SK-MEL-5 (cell line): Measurements from ENCODE around the gene RPP30. TPM values are rescaled to one million over a fixed set of nuclear protein-coding genes. Genes with fewer than 3 reads are reported as not detected.
"Not testable (repeated sequence)": the region's sequence is repeated elsewhere in the genome, so short reads cannot be mapped to it uniquely, and the experiment has no call there.

ENCODE experiments used
- DNase-seq: peaks from one replicate; pipeline ENCODE4 v3.0.0-alpha.2; 2016; ENCODE audit warnings: low read depth, low spot score
- in situ Hi-C: cut with HindIII; loops from 2 replicates; pipeline ENCODE4 v1.10.0; 2016; ENCODE audit warnings: low sequenced_read_pairs, high pct_unique_total_duplicates, low pct_unique_long_range_greater_than_20kb
- small RNA-seq, 2 experiments: library from RNA; depleted of rRNA; stranded (forward); fragments of <200 nt; gene quantifications; one replicate each; pipeline ENCODE3, GENCODE V24; 2014
- total RNA-seq: library from RNA; depleted of rRNA; stranded (reverse); fragments of >200 nt; shearing (Covaris generic); gene quantifications from 2 replicates; pipeline ENCODE4 v1.2.3, GENCODE V29; 2014; rRNA removed

The RPP30 gene
- total RNA-seq, 1 experiment from 2014 or later, result 58.4 TPM

DNA sequence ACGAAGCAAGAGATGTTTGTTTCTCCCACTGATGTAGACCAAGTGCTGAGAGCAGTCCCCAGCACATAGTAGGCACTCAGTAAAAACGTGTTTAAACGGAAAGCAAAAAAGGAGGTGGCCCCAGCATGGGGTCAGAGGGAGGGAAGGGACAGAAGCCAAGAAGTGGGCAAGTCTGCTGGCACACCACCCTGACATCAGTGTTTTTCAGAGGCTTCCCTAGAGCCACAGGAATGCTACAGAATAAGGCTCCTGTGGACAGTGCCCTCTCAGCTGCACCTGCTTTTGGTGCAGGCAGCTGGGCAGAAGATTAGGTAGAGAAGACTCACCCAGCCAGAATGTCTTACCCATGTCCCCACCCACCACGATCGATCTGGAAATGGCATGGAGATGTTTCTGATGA, 57.4 kb downstream of the RPP30 start:
- no peak for DNase-seq
- in situ Hi-C loops, result no loop called here

DNA sequence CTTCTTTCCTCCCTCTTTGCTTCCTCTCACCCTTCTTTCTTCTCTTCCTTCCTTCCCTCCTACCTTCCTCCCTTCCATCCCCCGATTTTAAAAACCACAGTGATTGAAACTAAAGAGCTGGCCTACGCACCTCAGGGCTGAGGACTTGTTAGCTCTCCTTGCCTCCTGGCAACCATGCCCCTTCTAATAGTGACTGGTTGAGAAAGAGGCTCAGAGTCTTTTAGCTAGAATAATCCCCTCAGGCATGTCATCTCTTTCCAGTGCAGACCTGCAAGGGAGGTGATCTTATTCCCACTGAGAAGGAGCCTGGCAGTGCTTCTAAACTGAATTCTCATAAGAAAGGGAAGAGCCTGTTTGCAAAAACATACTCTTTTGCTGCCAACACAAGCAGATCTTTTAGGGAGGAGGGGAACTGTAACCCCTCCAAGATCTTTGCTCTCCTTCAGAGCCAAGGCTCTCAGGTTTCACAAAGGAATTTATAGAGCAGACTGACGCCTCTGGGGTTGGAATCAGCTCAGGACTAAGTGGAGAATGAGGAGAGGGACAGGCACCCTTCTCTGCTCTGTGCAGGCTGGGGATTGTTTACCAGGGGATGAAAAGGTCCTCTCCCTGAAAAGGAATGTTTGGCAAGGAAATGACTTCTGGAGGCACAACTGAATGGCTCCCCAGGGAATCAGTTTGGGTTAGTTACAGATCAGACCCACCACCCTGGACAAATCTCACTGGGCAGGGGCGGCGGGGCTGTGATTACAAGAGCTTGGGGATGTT, 58.5 kb downstream of the RPP30 start:
- in situ Hi-C loops, result no loop called here
- DNase-seq, result peak; percentile 16

DNA sequence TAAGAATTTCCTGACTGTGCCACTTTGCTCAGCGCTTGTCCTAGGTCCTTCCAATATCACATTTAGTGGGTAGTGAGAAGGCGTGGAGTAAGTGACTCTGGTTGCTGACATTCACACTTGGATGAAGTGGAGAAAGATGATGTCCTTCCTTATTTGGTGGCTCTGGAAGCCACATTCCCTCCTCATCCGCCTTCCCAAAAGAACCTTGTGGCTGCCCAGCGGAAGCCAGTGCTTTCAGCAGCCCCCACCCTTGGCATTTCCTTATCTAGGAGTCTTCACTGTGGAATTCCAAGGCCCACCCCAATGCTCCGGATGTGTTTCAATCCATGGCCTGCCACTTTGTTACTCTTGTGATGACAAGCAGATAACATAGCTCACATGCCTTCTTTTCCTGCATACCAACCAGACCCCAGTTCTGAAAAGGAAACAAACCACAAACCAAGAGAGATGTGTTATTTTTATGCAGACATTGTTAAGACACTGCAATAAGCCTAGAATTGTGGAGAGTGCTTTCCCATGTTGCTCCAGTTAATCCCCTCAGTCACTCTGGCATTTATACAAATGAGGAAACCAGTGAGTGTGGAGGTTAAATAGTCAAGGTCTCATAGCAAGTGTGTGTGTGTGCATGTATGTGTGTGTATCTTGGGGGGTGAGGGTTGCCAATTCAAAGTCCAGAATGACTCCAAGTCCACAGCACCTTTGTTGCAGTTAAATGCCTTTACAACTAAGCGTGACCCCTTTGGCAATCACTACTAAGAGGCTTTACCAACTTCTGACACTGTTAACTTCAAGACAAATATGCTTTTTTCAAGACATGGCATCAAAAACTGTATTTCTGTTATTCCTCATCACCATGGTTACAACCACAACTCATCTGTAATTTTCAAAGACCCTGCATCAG, 59.4 kb downstream of the RPP30 start:
- in situ Hi-C loops, result no loop called here
- peak; percentile 13 for DNase-seq

DNA sequence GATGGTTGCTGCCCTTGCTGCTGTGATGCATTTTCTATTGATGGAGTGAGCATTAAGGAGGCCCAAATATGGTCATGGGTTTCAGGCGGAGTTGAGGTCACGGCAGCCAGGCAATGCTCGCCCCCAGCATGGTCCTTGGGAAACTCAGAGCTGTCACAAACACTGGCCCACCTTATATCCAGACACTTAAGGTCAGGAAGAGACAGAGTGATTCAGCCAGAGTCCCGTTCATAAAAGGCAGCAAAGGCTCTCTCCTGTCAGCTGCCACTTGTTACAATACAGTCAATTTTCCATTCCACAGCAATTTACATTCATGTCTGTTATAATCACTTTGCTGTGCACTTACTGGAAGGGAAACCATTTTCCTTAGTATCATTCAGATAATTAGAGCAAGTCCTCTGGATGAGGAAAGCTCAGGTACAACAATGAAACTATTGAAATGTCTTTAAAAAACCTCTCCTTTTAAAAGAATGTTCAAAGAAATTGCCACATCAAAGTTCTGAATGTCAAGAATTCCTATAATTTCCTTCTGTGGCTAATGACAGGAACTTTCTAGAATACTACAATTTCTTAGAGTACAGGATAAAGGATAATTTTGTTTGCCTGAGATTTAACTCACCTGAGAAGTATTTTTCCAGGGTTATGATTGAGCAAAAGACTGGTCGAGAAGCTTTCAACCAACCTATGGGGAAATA, 64.0 kb downstream of the RPP30 start:
- DNase-seq, result no peak
- in situ Hi-C loops, result no loop called here

DNA sequence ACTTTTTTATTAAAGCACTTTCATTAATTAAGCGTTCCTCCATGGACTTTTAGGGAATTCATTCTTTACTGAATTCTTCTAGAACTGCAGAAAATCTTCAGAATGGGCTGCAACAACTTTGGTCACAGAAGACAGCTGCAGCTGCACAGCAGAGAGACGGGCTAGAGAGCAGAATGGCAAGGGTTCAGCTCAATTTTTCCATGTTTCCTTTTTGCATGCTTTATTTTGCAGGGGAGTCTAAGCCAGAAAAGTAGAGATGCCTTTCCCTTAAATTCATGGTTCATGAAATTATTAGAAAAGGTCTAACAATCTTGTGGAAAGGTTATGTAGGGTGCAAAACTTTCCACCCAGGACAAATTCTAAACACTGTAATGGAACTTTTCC, 64.5 kb downstream of the RPP30 start:
- in situ Hi-C loops, result no loop called here
- DNase-seq, result no peak

DNA sequence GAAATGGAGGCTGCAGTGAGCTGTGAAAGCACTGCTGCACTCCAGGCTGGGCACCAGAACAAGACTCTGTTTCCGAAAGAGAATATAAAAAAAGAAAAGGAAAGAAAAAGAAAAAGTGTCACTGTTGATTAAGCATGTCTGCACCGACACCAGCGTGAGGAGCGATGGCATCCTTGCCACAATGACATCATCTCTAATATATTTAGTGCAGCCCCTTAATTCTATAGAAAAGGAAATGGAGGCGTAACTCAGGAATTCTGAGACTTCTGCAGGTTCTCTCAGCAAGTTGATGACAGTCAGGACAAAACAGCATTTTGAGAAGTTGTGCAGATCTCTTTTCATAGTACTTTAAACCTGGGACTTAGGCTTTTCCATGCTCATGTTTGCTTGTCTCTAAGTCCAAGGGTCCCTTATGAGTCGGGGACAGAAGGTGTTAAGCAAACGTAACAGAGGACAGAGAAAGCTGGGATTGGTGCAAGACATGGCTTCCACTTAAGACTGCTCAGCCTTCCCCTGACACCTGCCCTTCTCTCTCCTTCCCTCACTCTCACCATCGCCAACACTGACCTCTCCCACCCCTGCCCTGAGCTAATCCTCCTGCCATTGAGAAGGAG, 66.0 kb downstream of the RPP30 start:
- no peak for DNase-seq
- in situ Hi-C loops, result no loop called here

DNA sequence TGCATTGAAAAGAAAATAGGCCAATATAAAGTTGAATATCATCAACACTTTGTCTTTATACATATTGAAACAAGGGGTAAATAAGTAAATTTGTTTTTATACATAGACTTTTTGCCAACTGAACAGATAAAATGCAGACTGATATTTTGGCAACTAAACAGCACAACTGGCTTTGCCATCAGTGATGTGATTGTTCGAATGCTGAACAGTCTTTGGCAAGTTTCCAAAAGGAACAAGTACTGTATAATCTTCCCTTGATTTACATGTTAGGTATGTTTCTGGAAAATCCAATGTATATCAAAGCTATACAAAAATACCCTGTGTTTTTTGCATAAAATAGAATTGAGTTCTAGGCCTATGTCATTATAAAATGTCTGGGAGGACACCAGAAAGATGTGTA, 67.3 kb downstream of the RPP30 start:
- in situ Hi-C loops, result no loop called here
- no peak for DNase-seq

DNA sequence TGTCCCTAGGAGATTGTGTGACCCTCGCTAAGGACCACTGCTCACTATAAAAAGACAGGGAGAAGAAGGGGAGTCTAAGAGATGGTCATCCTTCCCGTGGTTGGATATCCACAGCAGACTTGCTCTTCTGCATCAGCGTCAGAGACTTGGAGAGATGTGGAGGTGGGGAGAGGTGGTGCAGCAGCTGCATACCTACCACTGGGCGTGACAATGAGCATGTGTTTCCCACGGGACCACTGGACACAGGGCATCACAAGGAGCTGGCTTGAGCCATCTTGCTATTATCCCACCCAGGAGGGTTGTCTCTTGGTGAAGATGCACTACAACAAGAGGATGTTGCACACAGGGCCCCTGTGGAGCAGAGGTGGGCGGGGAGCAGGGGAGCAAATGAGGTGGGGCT, 67.9 kb downstream of the RPP30 start:
- in situ Hi-C loops, result no loop called here
- DNase-seq, result no peak

DNA sequence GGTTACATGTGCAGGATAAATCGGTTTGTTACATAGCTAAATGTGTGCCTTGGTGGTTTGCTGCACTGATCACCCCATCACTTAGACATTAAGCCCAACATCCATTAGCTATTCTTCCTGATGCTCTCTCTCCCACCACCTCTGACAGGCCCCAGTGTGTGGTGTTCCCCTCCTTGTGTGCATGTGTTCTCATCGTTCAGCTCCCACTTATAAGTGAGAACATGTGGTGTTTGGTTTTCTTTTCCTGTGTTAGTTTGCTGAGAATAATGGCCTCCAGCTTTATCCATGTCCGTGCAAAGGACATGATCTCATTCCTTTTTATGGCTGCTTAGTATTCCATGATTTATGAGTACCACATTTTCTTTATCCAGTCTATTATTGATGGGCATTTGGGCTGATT, 71.2 kb downstream of the RPP30 start:
- in situ Hi-C loops, DNase-seq: not testable (repeated sequence)

DNA sequence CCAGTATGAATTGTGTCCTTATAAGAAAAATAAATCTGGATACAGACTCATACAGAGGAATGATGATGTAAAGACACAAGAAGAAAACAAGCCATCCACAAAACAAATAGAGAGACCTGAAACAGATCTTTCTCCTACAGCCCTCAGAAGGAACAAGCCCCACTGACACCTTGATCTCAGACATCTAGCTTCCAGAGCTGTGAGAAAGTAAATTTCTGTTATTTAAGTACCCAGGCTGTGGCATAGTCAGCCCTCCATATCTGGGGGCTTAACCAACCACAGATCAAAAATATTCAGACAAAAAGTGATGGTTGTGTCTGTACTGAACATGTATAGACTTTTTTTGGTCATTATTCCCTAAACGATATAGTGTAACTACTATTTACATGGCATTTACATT, 73.0 kb downstream of the RPP30 start:
- DNase-seq, result no peak
- in situ Hi-C loops, result no loop called here

DNA sequence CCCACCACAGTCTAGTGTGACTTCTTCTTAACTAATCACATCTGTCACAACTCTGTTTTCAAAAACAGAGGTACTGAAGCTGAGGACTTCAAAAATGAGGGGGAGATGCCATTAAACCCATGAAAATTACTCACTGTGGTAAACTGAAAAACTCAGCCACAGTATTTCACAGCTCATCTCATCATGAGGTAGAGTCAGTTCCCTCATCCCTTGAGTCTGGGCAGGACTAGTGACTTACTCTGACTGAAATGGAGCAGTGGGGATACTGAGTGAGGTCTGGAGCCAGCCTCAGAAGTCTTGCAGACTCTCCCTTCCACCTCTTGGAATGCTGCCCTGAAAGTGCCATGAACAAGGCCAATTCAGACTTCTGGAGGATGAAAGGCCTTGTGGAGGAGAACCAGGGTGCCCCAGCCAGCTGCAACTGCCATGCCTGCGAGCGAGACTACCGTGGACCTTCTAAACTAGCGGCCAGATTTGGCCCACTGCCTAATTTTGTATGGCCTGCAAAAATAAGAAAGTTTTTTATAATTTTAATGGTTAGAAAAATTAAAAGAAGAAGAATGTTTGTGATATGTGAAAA, 73.8 kb downstream of the RPP30 start:
- DNase-seq, result no peak
- in situ Hi-C loops, result no loop called here

DNA sequence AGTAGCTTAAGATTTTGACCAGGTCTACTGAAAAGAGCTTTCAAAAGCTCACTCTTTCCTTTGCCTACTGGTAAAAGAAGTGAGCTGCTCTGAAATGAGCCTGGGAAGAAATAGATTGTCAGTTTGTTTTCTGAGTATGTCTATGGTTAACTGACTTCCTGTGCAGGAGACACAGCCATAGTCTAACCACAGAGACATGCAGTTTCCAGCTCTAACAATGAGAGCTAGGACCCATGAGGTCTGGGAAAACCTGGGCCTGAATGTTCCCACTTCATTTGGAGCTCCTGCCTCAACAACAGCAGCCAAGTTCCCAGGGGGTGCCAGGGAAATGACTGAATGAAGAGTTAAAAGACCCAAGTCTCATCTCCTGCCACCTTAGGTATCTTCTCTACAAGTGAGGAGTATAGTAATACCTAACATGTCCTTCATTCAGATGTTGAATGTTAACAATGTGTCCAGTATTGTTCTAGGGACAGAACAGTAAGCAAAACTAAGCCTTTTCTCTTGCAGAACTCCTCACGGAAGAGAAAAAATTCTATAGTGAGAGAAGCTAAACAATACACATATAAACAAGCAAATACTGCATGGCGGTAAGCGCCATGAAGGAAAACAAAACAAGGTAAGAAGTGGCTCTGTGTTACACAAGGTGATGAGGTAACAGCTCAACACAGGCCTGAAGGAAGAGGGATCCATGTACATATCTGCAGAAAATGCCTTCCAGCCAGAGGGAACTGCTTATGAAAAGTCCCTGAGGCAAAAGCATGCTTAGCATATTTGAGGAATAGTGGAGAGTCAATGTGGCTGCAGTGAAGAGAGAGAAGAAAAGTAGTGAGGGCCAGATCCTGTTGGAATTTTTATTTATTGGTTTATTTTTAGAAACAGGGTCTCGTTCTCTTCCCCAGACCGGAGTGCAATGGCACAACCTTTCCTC, 75.5 kb downstream of the RPP30 start:
- in situ Hi-C loops, result no loop called here
- DNase-seq, result no peak

Small RNA genes lying within 50 kb of the gene (small RNA-seq; reads per million reads assigned to genes)
- gene RF00019 (0 reads per million in 2 experiments), gene RNU6-740P (0 reads per million in 2 experiments)

Other genes starting within 250 kb of the RPP30 start
- 1.3 and 1.6 TPM in 2 replicates for gene HTR7, start 13.9 kb upstream of the RPP30 start, total RNA-seq
- gene ANKRD1, start 49.1 kb downstream of the RPP30 start, total RNA-seq, result not detected in 2 replicates